ENCODE results near the gene BRCA2.

Gene BRCA2, protein sequence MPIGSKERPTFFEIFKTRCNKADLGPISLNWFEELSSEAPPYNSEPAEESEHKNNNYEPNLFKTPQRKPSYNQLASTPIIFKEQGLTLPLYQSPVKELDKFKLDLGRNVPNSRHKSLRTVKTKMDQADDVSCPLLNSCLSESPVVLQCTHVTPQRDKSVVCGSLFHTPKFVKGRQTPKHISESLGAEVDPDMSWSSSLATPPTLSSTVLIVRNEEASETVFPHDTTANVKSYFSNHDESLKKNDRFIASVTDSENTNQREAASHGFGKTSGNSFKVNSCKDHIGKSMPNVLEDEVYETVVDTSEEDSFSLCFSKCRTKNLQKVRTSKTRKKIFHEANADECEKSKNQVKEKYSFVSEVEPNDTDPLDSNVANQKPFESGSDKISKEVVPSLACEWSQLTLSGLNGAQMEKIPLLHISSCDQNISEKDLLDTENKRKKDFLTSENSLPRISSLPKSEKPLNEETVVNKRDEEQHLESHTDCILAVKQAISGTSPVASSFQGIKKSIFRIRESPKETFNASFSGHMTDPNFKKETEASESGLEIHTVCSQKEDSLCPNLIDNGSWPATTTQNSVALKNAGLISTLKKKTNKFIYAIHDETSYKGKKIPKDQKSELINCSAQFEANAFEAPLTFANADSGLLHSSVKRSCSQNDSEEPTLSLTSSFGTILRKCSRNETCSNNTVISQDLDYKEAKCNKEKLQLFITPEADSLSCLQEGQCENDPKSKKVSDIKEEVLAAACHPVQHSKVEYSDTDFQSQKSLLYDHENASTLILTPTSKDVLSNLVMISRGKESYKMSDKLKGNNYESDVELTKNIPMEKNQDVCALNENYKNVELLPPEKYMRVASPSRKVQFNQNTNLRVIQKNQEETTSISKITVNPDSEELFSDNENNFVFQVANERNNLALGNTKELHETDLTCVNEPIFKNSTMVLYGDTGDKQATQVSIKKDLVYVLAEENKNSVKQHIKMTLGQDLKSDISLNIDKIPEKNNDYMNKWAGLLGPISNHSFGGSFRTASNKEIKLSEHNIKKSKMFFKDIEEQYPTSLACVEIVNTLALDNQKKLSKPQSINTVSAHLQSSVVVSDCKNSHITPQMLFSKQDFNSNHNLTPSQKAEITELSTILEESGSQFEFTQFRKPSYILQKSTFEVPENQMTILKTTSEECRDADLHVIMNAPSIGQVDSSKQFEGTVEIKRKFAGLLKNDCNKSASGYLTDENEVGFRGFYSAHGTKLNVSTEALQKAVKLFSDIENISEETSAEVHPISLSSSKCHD (N-terminal part only)

DNA sequence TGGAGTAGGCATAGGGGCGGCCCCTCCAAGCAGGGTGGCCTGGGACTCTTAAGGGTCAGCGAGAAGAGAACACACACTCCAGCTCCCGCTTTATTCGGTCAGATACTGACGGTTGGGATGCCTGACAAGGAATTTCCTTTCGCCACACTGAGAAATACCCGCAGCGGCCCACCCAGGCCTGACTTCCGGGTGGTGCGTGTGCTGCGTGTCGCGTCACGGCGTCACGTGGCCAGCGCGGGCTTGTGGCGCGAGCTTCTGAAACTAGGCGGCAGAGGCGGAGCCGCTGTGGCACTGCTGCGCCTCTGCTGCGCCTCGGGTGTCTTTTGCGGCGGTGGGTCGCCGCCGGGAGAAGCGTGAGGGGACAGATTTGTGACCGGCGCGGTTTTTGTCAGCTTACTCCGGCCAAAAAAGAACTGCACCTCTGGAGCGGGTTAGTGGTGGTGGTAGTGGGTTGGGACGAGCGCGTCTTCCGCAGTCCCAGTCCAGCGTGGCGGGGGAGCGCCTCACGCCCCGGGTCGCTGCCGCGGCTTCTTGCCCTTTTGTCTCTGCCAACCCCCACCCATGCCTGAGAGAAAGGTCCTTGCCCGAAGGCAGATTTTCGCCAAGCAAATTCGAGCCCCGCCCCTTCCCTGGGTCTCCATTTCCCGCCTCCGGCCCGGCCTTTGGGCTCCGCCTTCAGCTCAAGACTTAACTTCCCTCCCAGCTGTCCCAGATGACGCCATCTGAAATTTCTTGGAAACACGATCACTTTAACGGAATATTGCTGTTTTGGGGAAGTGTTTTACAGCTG, at the start of gene BRCA2, which contains the start of gene ZAR1L:
Gene BRCA2 (plus strand): TSS at position 271 of the 790 bp plus-strand sequence. CDS start 953 bp downstream, outside the sequence.
Gene ZAR1L (minus strand): TSS at position 126 of the 790 bp plus-strand sequence. CDS start 3,438 bp downstream, outside the sequence.
- peak; percentile 96 for DNase-seq

DNA sequence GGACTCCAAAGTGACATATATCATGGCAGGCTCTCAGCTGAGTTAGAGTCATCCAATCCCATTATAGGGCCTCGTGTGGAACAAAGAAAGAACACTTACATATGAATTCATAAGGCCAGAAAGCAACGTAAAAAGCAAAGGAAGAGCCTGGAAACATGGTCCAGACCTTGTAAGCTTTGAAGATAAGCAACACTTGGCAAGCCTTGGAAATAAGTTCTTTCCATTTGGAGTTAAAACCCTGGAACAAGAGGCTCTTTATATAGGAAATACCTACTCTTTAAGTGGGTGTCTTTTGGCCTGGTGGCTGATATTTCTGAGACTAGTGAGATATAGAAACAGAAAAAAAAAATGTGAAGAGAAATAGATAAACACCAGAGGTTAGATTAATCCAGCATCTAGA, 49.6 kb upstream of the BRCA2 start:
- DNase-seq: no peak

DNA sequence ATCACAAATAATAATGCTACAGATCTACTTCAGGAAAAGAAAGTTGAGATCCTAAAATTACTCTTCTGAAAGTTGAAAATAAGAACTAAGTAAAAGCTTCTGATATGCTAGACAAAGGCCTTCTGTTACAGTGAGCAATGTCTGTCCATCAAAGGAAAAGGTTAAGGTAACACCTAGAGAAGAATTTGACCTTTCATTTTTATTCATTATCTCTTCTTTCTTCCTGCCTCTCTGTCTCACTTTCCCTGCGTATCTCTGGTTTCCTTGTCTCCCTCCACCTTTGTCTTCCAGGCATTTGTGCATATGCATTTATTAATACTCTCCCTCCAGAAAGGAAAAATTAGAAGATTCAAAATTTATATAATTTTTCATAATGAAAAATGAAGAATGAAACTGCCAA, 49.2 kb upstream of the BRCA2 start:
- no peak for DNase-seq

DNA sequence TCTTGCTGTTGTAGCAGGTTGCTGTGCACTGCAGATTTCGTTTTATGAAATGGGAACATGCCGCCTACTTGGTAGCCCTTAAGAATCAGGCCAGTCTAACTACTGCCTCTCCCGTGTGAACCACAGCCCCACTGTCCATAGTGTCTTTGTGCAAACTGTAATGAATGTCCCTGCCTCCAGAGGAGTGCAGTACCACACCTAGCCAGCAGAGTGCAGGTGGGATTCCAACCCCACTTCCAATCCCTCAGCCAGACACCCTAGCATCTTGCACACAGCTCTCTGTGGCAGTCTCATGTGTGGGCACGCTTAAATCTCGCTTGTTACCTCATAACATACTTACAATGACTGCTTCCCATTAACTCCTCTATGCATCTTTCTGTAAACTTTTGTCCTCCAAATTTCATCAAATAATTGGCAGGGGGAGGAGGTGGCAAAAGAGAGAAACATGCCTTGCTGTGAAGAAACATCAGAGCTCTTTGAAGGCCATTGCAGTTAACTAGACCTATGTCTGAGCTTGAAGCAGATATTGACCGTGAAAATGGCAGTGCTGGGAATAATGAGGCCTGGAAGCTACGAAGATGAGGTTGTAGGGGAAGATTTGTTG, 47.4 kb upstream of the BRCA2 start:
- peak; percentile 28 for DNase-seq

DNA sequence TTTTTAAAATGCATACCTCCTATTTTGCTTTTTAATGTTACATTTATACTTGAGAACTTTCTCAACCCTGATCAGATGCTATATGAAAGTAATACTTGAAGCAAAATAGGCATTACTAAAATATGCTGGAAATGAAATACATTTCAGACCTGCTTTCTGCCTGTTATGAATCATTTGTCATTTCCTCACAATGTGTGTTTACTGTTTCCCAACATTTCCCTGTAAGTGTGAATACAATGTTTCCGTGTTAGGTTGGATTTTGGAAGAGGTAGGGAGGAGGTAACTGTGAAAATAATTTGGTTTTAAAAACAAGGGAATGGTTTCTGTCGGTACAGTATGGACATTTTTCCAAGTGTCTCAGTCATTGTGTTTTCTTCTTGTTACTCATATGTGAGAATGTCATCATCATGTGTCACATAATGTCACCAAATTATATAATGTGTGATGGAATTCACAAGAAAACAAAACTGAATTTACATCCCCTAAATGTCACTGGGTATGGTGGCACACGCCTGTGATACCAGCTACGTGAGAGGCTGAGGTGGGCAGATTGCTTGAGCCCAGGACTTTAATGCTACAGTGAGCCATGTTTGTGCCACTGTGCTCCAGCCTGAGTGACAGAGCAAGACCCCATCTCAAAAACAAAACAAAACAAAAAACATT, 43.2 kb upstream of the BRCA2 start:
- peak; percentile 59 for DNase-seq

DNA sequence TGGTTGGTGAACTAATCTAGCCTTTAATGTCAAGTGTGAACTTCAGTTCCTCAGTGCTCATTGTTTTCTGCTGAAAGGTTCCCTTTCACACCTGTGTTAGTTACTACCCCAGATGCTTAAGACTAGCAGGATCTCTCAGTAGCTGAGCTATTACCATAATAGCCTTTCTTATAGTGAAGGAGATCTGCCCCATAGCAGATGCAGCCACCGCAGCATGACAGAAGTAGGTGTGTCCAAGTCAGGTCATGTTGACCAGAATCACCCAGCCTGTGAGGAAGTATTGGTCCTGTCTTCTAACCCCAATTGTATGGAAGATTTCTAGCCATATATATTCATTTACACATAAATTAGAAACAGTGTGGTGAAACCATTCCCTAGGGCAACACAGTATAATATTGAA, 37.5 kb upstream of the BRCA2 start:
- no peak for DNase-seq

DNA sequence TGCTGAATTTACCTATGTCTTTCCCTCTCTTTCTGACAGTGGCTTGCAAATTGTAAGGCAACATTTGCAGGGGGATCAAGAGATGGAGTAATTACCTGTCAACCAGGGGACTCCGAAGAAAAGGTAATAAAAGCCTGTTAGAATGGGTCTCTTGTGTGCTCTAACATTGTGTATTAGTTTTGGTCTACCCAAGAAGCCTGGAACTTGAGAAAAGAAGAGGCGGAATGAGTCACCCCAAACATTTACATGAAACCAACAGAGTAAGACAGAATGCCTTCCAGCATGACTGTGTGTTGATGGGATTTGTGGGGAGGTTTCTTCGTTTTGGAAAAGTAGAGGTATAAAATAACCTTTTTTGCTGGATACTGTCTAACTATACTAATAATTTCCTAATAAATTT, 36.9 kb upstream of the BRCA2 start:
- DNase-seq: peak; percentile 21

DNA sequence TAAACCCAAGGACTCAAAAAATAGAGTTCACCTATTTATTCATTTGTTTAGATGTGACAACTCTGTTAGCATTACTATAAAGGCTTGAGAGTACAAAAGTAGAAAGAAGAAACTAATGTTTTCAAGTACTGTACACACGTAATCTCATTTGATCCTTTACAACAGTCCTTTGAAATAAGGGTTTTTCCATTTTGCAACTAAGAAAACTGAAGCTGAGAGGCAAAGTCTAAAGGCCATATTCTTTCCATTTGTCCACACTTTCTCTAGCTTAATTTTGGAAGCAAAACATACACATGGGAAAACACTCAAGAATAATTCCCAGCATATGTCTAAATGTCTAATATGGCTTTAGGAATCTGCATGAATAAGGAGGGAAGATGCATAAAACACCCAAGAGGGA, 34.2 kb upstream of the BRCA2 start:
- DNase-seq: no peak

DNA sequence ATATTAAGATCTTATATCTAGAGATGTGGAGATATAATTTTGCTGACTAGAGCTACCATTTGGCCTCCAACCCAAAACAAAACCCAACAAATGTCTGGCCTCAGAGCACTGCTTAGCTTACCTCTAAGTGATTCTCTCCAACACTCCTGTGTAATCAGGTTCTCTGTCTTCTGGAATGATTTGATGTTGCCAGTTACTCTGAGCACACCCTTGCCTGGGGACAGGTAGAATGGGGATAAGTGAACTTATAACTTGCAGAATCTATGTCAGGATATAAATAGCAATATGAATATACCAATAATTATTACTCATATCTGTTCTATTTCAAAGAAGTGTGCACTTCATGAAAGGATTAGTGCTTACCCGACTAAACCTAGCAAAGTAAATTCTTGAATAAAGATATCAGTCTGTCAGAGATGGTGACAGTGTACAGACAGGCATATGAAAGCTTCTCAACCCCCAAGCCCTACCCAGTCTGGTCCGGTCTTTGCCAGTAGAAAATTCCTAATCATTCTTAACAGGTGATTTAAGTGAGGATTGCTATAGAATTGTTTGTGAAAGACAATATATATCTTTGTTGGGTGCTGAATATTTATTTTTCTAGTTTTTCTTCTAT, 33.1 kb upstream of the BRCA2 start:
- no peak for DNase-seq

DNA sequence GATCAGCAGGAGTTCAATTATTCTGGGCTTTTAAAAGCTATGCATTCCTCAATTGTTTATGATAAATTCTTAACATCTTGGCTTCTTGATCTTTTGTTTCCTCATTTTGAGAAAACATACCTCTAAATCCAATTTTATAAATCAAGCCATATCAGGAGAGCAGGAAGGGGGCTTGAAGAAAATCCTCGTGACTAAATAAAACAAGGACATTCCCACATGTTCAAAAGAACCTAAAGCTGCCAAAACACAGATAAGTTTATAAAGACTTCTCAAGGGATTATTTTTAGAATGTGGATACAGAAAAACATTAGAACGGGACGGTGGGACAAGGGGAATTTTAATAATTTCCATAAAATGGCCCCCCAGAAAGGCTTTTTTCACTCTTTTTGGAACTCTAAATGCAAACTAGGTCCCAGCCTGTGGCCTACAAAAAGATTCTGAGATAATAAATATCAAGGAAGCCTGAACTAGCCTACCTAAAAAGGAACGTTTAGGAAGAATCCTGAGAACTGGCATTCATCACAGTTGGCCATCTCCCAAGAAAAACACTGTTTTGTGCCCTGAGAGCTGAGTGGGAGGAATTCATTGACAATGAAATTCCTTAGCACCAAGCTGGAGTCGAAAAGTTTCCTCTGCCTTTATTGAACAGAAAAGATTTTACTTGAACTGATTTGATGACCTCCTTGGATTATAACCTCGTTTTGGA, 30.2 kb upstream of the BRCA2 start:
- no peak for DNase-seq

DNA sequence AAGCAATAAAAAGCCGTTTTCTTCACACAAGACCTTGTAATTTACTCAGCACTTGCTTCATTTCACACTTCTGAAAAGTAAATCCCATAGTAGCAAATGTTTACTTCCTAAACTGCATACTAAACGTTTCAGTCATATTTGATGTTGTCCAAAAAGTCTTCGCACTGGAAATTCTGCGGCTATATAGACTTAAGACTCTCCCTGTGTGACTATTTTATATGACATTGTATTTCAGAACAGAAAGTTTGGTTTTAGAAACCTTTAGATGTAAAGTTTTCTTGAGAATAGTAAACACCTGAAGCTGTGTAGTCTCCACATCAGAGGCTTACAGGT, 29.7 kb upstream of the BRCA2 start:
- DNase-seq: no peak

DNA sequence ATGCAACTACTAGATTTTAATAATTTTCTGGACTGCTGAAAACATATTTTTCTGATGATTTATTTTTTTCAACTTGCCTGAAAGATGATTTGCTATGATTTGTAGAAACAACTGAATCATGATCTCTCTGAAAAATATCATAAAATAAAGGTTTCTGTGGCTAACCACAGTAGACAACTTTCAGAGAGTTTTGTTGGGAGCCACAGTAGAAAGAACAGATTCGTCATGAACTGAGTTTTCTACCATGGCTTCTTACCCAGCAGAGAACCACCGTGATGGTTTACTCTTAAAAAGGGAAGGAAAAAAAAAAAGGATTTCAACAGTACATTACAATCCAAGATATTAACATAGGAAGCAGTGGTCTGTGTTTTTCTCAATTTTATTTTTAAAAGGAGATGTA, 18.1 kb upstream of the BRCA2 start:
- no peak for DNase-seq

DNA sequence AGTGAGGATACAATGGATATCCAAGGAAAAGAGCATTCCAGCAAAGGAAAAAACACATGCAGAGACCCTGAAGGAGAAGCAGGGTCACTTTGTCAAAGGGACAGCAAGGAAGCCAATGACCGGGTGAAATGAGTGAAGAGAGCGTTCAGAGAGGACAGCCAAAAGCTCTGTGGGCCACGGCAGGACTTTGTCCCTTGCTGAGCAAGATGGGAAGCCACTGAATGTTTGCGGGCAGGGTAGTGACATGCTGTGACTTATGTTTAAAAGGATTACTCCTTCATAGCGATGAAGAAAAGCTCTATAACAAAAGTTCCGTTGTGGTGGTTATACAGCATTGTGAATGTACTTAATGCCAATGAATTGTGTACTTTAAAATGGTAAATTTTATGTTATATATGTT, 16.6 kb upstream of the BRCA2 start:
- no peak for DNase-seq

DNA sequence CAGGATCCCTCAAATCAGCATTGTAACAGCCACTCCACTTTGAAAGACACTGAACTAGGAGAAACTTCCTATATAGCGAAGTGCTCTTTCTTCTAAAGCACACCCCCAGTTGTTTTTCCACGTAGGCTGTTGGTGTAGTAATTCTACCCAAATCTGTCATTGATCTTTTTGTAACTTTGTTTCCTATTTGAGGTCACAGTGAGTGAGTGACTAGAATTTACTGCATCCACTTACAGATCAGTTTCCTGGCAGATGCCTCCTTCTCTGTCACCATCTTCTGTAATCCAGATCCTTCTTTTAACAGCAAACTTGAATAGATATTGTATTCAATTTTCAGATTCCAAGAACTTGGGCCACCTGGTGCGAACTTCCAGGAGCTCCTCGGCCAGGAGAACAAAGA, 15.4 kb upstream of the BRCA2 start:
- DNase-seq: no peak

DNA sequence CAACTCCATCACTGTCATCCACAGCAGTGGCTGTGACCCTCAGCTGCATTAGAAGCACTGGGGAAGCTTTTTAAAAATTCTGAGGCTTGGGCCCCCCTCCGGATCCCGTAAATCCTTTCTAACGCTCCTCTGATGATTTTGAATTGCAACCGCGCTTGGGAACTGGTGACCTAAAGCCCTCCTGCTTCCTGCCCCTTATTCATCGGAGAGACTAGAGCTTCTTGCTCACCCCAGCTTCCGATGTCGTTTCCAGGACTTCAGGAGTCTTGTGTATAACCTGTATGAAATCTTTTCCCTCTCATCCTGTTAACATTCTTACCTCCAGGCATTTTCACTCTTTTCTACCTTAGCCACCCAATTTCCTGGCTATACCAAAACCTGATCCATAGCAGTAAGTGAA, 14.9 kb upstream of the BRCA2 start:
- no peak for DNase-seq

DNA sequence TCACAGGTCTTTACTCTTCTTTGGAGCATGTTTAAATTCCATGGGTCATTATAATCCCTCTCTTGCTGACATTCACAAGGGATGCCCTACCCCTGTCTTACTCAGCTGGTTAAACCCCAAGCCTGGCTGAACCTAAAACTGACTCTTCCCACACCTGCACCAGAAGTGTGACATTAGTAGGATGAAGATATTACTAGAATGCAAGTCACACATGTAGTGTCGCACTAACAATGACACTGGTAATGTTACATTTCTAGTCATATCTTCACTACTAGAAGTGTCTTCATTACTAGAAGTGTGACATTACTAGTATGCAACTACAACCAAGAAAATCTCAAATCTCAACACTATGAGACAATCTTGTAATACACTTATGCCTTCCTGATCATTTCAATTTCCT, 14.4 kb upstream of the BRCA2 start:
- no peak for DNase-seq

DNA sequence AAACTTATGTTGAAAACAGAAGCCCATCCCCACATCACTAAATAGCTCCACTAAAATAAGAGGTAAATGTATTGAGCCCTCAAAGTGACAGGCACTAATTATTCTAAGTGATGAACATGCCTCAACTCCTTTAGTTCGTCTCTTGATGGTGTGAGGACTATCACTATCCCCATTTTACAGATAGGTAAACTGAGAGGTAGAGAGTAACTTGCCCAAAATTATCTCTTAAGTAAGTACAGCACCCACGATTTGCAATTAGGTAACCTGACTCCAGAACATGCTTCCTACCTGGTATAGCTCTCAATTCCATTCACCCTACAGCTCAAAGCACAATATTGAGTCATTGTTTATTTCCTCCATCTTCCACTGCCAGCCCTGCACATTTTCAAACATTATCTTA, 12.8 kb upstream of the BRCA2 start:
- no peak for DNase-seq

DNA sequence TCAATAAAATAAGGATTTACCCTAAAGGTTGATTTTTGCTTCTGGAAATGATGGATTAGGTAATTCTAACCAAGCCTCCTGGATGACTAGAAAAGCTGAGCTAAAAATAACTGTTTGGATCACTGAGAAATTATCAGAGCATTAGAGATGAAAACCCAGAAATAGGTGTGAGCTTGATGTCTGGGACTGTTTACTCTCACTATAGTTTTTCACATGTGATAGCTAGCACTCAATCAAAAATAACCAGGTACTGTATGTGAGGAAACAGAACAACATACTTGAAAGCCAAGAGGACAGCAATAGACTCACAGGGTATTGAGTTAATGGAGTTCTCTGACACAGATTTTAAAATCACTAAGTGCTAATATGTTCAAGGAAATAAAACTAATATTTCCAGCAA, 9.7 kb upstream of the BRCA2 start:
- no peak for DNase-seq

DNA sequence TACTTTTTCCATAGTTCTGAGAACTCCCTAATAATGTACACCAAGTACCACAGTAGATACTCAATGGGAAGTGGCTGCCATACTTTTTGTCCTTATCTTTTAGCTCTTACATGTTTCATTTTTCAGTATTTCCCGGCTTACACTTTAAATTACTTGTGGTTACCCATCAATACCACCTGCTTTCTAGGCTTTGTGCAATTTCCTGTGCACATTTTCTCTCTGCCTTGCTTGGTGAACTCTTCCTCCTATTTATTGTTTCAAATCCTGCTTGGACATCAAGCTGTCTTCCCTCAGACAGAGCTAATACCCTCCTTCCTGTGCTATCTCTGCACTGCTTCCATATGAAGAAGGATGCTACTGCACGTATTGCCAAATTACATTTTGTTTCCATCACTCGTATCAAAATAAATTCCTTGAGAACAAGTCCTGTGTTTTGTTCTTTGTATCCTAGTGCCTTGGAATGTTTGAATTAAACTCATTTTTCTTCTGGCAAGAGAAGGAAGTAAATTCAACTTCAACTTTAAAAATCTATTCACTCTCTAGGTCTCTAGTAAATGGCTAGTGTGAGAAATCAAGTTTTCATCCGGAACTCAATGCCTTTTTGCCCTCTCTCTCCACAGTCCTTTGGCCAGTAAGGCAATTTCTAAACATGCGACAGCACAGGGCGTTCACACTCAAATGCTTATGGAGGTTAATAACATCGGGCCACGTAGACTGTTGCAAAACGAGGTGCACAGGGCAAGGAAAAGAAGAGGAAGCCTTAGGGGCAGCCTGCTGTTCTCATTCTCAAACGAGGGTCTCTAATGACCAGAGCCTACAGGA, 5.8 kb upstream of the BRCA2 start:
- DNase-seq: peak; percentile 35

Data from inflammatory macrophage treated with lipopolysaccharide for 4 hours (primary cell).